ENCODE measurements around the gene TMED6.

Gene TMED6

GRCh38 chr16:69329369-69330285 lies 22.0 kb downstream of the TMED6 start:
- TF ChIP-seq CTCF (IDR thresholded peaks at IDR 0.05; ENCODE audit: low read depth, low read length, missing control alignments): no peak
- H3K4me3 ChIP-seq (ENCODE audit: low read depth, low read length): peak overlapping the region; percentile 60
- DNase-seq (ENCODE audit: low read depth): no peak

- no peak for TF ChIP-seq CTCF (IDR thresholded peaks at IDR 0.05; ENCODE audit: low read depth, low read length, missing control alignments)
- no peak for DNase-seq (ENCODE audit: low read depth)
- H3K4me3 ChIP-seq (ENCODE audit: low read depth, low read length): peak overlapping the region; percentile 60
These were observed 22.7 kb downstream of the TMED6 start for GRCh38 chr16:69328854-69329316.

- DNase-seq (ENCODE audit: low read depth): no peak
- no peak for TF ChIP-seq CTCF (IDR thresholded peaks at IDR 0.05; ENCODE audit: low read depth, low read length, missing control alignments)
- H3K4me3 ChIP-seq (ENCODE audit: low read depth, low read length): no peak overlapping the region; the same call in 1 of the 2 replicates
These were observed 23.8 kb downstream of the TMED6 start for GRCh38 chr16:69327585-69328310.

- H3K4me3 ChIP-seq (ENCODE audit: low read depth, low read length): no peak overlapping the region
- no peak for TF ChIP-seq CTCF (IDR thresholded peaks at IDR 0.05; ENCODE audit: low read depth, low read length, missing control alignments)
- DNase-seq (ENCODE audit: low read depth): no peak
These were observed 25.3 kb downstream of the TMED6 start for GRCh38 chr16:69326172-69326873.

GRCh38 chr16:69325784-69326171 lies 25.8 kb downstream of the TMED6 start:
- H3K4me3 ChIP-seq (ENCODE audit: low read depth, low read length): no peak overlapping the region
- DNase-seq (ENCODE audit: low read depth): no peak
- TF ChIP-seq CTCF (IDR thresholded peaks at IDR 0.05; ENCODE audit: low read depth, low read length, missing control alignments): no peak

GRCh38 chr16:69324585-69325253 lies 26.9 kb downstream of the TMED6 start:
- H3K4me3 ChIP-seq (ENCODE audit: low read depth, low read length): no peak overlapping the region
- no peak for DNase-seq (ENCODE audit: low read depth)
- no peak for TF ChIP-seq CTCF (IDR thresholded peaks at IDR 0.05; ENCODE audit: low read depth, low read length, missing control alignments)

Measured in GM12864 (cell line).